Right lobe of liver (tissue), 6 donors: ENCODE results near the gene NR1I3. TPM values are rescaled to one million over a fixed set of nuclear protein-coding genes. Genes with fewer than 3 reads are reported as not detected.

ENCODE experiments used
- ATAC-seq, 4 donors: fragments of 200-7000 bp; cut with Tn5 transposase; one replicate each; pipeline ENCODE4 v1.9.1; 2020; ENCODE audit warnings: mild to moderate bottlenecking in 4 of 4, moderate library complexity in 4 of 4
- DNase-seq, 3 donors: peaks; one replicate each; pipeline ENCODE4 v3.0.0-alpha.2; 2020
- H3K27ac ChIP-seq, 3 donors: fragments of 200-600 bp; one replicate each; pipeline ENCODE4 v1.8.0; 2022
- H3K27me3 ChIP-seq, 2 donors: fragments of 200-600 bp; one replicate each; pipeline ENCODE4 v1.8.0; 2022
- H3K36me3 ChIP-seq, 4 donors: fragments of 200-600 bp; sonication (generic) in 1 of 4; one replicate each; pipeline versions ENCODE4 v1.5.1 to v1.8.0; 2017 to 2022; ENCODE audit warnings: control low read depth in 1 of 4
- H3K4me1 ChIP-seq, 4 donors: fragments of 200-600 bp; sonication (generic) in 1 of 4; one replicate each; pipeline versions ENCODE4 v1.5.1 to v1.8.0; 2017 to 2022; ENCODE audit warnings: control low read depth in 1 of 4
- H3K4me3 ChIP-seq, 3 donors: fragments of 200-600 bp; one replicate each; pipeline ENCODE4 v1.8.0; 2022
- H3K9me3 ChIP-seq, 4 donors: fragments of 200-600 bp; sonication (generic) in 1 of 4; one replicate each; pipeline versions ENCODE4 v1.5.1 to v1.8.0; 2017 to 2022; ENCODE audit warnings: control low read depth in 1 of 4
- POLR2A ChIP-seq: fragments of 450-650 bp; IDR thresholded peaks from one replicate; pipeline ENCODE4 v1.6.1; 2017; ENCODE audit warnings: antibody characterized with exemption, mild to moderate bottlenecking
- WGBS: methylation state at CpG from one replicate; pipeline ENCODE4 v1.1.6; 2018; ENCODE audit warnings: low coverage, low lambda C conversion rate; ENCODE audit not compliant: insufficient coverage; ENCODE audit errors: missing lambda C conversion rate; 5-methylcytosine and 5-hydroxymethylcytosine counted together
- intact Hi-C, 2 donors: fragments of 100-400 bp; cut with DNase I; formaldehyde crosslinking; loops; one replicate each; pipeline versions ENCODE4 v1.11.2 to v1.14.1; 2022
- total RNA-seq, 6 experiments: library from RNA; depleted of rRNA in 2 of 6; stranded (reverse); fragments of >200 nt in 2 of 6; fragmentation: NEBNext Ultra II Directional in 3 of 6; extraction: Animal tissue kit (Norgen Biotek cat#: 25700) in 3 of 6; gene quantifications; one replicate each; pipeline versions ENCODE4 v1.1.0 to v1.2.4, GENCODE V29; 2016 to 2023
- TF ChIP-seq, protein P1 (sequence below), 4 donors: fragments of 200-600 bp in 3 of 4; fragments of 450-650 bp in 1 of 4; IDR thresholded peaks; one replicate each; pipeline versions ENCODE4 v1.5.1 to v1.8.0; 2016 to 2022; ENCODE audit warnings: antibody characterized with exemption in 4 of 4, mild to moderate bottlenecking in 2 of 4
- donor health status: DM: no; HTN: yes; CAD: no.
- donor health status: DM: no; HTN: no; CAD: no.
- donor health status: DM: no; HTN: no; CAD: no.
- donor health status: DM: no; HTN: yes; CAD: no.
- donor health status: DM: no; HTN: yes; CAD: no.

The NR1I3 gene
- total RNA-seq, 6 experiments from 2014 or later = 24.1 to 169 (median 85.7) TPM

DNA sequence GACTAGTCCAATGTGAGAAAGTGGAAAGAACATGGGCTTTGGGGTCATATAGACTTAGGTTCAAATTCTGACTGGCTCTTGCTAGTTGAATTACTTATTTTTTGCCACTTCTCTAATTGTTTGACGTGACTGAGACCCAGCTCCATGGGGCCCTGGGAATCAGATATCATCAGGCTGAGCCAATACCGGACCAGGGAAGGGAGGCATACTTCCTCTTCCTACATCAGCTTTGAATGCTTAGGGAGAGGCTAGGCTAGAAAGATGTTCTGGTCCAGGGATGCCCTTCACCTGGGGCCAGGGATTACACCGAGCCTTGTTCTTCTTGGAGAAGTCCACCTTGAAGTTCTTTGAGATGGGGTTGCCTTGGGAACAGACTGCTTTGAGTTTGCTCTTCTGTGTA, 3.7 kb upstream of the NR1I3 start:
- H3K36me3 ChIP-seq = no peaks in the 10 kb centered on the region
- H3K4me1 ChIP-seq = peaks cover 0 to 19% (median 2%) of the 10 kb centered on the region in 4 donors
- intact Hi-C loops = no loop called here
- DNase-seq = no peak
- H3K4me3 ChIP-seq = no peak overlapping the region
- H3K9me3 ChIP-seq = no peaks in the 10 kb centered on the region
- no peak overlapping the region for H3K27ac ChIP-seq
- ATAC-seq = no peak
- no peaks in the 10 kb centered on the region for H3K27me3 ChIP-seq
- TF ChIP-seq POLR2A = no peak
- TF ChIP-seq, protein P1, sequence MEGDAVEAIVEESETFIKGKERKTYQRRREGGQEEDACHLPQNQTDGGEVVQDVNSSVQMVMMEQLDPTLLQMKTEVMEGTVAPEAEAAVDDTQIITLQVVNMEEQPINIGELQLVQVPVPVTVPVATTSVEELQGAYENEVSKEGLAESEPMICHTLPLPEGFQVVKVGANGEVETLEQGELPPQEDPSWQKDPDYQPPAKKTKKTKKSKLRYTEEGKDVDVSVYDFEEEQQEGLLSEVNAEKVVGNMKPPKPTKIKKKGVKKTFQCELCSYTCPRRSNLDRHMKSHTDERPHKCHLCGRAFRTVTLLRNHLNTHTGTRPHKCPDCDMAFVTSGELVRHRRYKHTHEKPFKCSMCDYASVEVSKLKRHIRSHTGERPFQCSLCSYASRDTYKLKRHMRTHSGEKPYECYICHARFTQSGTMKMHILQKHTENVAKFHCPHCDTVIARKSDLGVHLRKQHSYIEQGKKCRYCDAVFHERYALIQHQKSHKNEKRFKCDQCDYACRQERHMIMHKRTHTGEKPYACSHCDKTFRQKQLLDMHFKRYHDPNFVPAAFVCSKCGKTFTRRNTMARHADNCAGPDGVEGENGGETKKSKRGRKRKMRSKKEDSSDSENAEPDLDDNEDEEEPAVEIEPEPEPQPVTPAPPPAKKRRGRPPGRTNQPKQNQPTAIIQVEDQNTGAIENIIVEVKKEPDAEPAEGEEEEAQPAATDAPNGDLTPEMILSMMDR (IDR thresholded peaks at IDR 0.05) = no peak
- WGBS = 83% methylated on average over 3 of the region's 3 CpGs

- intact Hi-C loops = loop anchor here (10.0 kb wide), 2 partner anchors 49 to 59 kb away; no protein-coding TSS in a partner anchor
- 35% methylated on average over 2 of the region's 5 CpGs for WGBS
- peaks cover 0 to 7% (median 0%) of the 10 kb centered on the region in 4 donors for H3K4me1 ChIP-seq
- H3K27ac ChIP-seq = peak overlapping the region in 2 of 3 donors; percentile 90 to 98
- no peaks in the 10 kb centered on the region for H3K27me3 ChIP-seq
- H3K36me3 ChIP-seq = peaks cover 0 to 44% (median 15%) of the 10 kb centered on the region in 4 donors
- no peaks in the 10 kb centered on the region for H3K9me3 ChIP-seq
- peak overlapping the region; percentile 38 to 73 (median 72) for H3K4me3 ChIP-seq
- ATAC-seq = peak in 2 of 4 donors; percentile 5 to 7
- TF ChIP-seq, protein P1 (IDR thresholded peaks at IDR 0.05) = no peak
- no peak for TF ChIP-seq POLR2A
- DNase-seq = no peak
Measured at GRCh38 chr1:161235957-161236775, 1.8 kb downstream of the NR1I3 start.

- no peaks in the 10 kb centered on the region for H3K9me3 ChIP-seq
- no peak overlapping the region for H3K27ac ChIP-seq
- peaks cover 0 to 4% (median 0%) of the 10 kb centered on the region in 4 donors for H3K4me1 ChIP-seq
- no peak for TF ChIP-seq POLR2A
- TF ChIP-seq, protein P1 (IDR thresholded peaks at IDR 0.05) = no peak
- no peak overlapping the region for H3K4me3 ChIP-seq
- 85% methylated on average over 8 of the region's 9 CpGs for WGBS
- no peak for ATAC-seq
- intact Hi-C loops = loop anchor here (10.0 kb wide), 2 partner anchors 52 to 62 kb away; no protein-coding TSS in a partner anchor
- H3K36me3 ChIP-seq = peaks cover 0 to 72% (median 29%) of the 10 kb centered on the region in 4 donors
- DNase-seq = no peak
- no peaks in the 10 kb centered on the region for H3K27me3 ChIP-seq
Measured at GRCh38 chr1:161233102-161233501, 4.9 kb downstream of the NR1I3 start.

DNA sequence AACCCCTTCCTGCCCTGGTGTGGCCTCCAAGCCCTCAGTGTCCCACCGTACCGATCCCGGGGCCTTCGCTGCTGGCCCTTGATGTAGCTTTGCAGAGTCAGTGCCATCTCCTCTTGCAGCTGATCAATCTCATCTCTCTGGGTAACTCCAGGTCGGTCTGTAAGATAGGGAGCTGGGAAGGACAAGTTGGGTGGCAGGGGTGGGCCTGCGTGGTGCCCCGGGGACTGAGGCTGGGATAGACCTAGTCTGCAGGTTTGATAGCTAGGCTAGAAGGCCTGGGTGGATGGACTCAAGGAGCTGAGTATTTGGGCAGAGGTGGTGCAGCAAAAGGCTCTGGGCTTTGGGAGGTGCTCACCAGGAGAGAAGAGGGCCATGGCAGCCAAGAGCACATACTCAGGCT, 7.2 kb downstream of the NR1I3 start:
- WGBS = no CpG with 5 or more reads among the region's 7 CpGs
- Histone ChIP-seq H3K36me3 (peaks cover 0 to 71% (median 29%) of the 10 kb centered on the region in 4 donors), H3K27me3 (no peaks in the 10 kb centered on the region), H3K27ac (no peak overlapping the region), H3K4me3 (no peak overlapping the region), H3K4me1 (peaks cover 0 to 21% (median 5%) of the 10 kb centered on the region in 4 donors), H3K9me3 (no peaks in the 10 kb centered on the region)
- intact Hi-C loops = loop anchor here (10.0 kb wide), 2 partner anchors 54 to 64 kb away; no protein-coding TSS in a partner anchor
- ATAC-seq (no peak), DNase-seq (no peak)
- TF ChIP-seq, protein P1 (IDR thresholded peaks at IDR 0.05) = no peak
- no peak for TF ChIP-seq POLR2A
